Left lung (tissue), 10 donors: ENCODE data around the gene VWA5B2. TPM values are rescaled to one million over a fixed set of nuclear protein-coding genes. Genes with fewer than 3 reads are reported as not detected.

Experiments used
- ATAC-seq: fragments of 200-7000 bp; cut with Tn5 transposase; one replicate; pipeline ENCODE4 v1.9.1; 2020; ENCODE audit warnings: moderate library complexity
- DNase-seq, 4 donors: peaks; one replicate each; pipeline ENCODE4 v3.0.0-alpha.2; 2013 to 2020
- H3K27ac ChIP-seq, 2 donors: fragments of 200-600 bp; sonication (generic) in 1 of 2; one replicate each; pipeline versions ENCODE4 v1.5.0 to v1.8.0; 2020 to 2021
- H3K27me3 ChIP-seq, 2 donors: fragments of 200-600 bp; sonication (generic) in 1 of 2; one replicate each; pipeline versions ENCODE4 v1.5.0 to v1.8.0; 2020 to 2021
- H3K36me3 ChIP-seq, 2 donors: fragments of 200-600 bp; sonication (generic) in 1 of 2; one replicate each; pipeline versions ENCODE4 v1.5.0 to v1.8.0; 2020 to 2021
- H3K4me1 ChIP-seq, 2 donors: fragments of 200-600 bp; one replicate each; pipeline ENCODE4 v1.8.0; 2021
- H3K4me3 ChIP-seq, 2 donors: fragments of 200-600 bp; sonication (generic) in 1 of 2; one replicate each; pipeline versions ENCODE4 v1.5.0 to v1.8.0; 2020 to 2021; ENCODE audit warnings: mild to moderate bottlenecking in 1 of 2
- H3K9me3 ChIP-seq, 2 donors: fragments of 200-600 bp; sonication (generic) in 1 of 2; one replicate each; pipeline versions ENCODE4 v1.5.0 to v1.8.0; 2020 to 2021
- CTCF ChIP-seq, 2 donors: fragments of 200-600 bp; sonication (generic) in 1 of 2; IDR thresholded peaks; one replicate each; pipeline versions ENCODE4 v1.5.0 to v1.8.0; 2021; ENCODE audit warnings: antibody characterized with exemption in 2 of 2
- intact Hi-C, 2 donors: fragments of 100-400 bp; cut with DNase I; formaldehyde crosslinking; loops; one replicate each; pipeline versions ENCODE4 v1.11.2 to v1.14.2; 2022
- polyA plus RNA-seq, 6 donors: library from polyadenylated mRNA; unstranded; fragments of 120-200 nt; gene quantifications; one replicate each; pipeline ENCODE4 v1.2.1, GENCODE V29; 2013; ENCODE audit not compliant: insufficient read length in 6 of 6
- total RNA-seq, 2 donors: library from RNA; stranded (reverse); fragmentation: NEBNext Ultra II Directional; extraction: Animal tissue kit (Norgen Biotek cat#: 25700); gene quantifications; one replicate each; pipeline ENCODE4 v1.2.1, GENCODE V29; 2021
- donor health status: DM: no; HTN: yes; CAD: no.
- donor health status: DM: no; HTN: no; CAD: no.

Gene VWA5B2
- total and polyA plus RNA-seq, 8 donors = 0.31 to 2.4 (median 1.4) TPM; not detected in 1

DNA sequence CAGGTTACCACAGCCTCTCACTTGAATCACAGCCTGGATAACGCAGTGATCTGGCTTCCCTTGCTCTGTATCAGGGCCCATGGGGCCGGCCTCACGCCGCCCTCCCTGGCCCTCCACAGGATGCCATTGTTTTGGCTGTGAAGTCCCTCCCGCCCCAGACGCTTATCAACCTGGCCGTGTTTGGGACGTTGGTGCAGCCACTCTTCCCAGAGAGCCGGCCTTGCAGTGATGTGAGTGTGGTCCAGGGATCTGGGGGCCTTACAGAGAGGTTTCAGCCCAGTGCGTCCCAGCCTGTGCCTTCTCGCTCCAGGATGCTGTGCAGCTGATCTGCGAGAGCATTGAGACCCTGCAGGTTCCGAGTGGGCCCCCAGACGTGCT lies 6.6 kb downstream of the VWA5B2 start:
- no peak for DNase-seq

GRCh38 chr3:184236636-184237035 lies 7.3 kb downstream of the VWA5B2 start:
- no peak for TF ChIP-seq CTCF (IDR thresholded peaks at IDR 0.05)
- Histone ChIP-seq H3K36me3 (no peaks in the 10 kb centered on the region), H3K4me1 (no peaks in the 10 kb centered on the region), H3K9me3 (no peaks in the 10 kb centered on the region), H3K4me3 (no peak overlapping the region), H3K27me3 (peaks cover 8 to 50% of the 10 kb centered on the region in 2 donors), H3K27ac (no peak overlapping the region)
- DNase-seq (no peak), ATAC-seq (no peak)
- intact Hi-C loops = loop anchor here in 1 of 2 donors (10.0 kb wide), 1 partner anchor 92 kb away; no protein-coding TSS in a partner anchor

More for the DNA sequence above, 6.6 kb downstream of the VWA5B2 start:
- TF ChIP-seq CTCF (IDR thresholded peaks at IDR 0.05) = no peak
- Histone ChIP-seq H3K27ac (no peak overlapping the region), H3K36me3 (no peaks in the 10 kb centered on the region), H3K27me3 (peaks cover 14 to 56% of the 10 kb centered on the region in 2 donors), H3K9me3 (no peaks in the 10 kb centered on the region), H3K4me3 (no peak overlapping the region), H3K4me1 (peaks cover 0 to 1% of the 10 kb centered on the region in 2 donors)
- no peak for ATAC-seq
- intact Hi-C loops = loop anchor here in 1 of 2 donors (10.0 kb wide), 1 partner anchor 91 kb away; no protein-coding TSS in a partner anchor

DNA sequence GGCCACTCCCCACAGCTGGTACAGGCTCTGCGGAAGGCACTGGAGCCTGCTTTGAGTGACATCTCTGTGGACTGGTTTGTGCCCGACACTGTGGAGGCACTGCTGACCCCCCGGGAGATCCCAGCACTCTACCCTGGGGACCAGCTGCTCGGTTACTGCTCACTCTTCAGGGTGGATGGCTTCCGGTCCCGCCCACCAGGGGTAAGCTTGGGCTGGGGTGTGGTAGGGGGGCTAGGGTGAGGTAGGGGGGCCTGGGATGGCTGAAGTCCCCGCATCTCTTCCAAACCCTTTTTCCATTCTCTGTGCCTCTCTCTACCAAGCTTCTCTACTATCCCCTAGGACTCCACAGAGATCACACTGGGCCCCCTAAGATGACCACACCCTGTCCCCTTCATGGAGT lies 7.8 kb downstream of the VWA5B2 start:
- intact Hi-C loops = loop anchor here in 1 of 2 donors (10.0 kb wide), 1 partner anchor 92 kb away; no protein-coding TSS in a partner anchor
- Histone ChIP-seq H3K4me3 (no peak overlapping the region), H3K27me3 (peaks cover 2 to 44% of the 10 kb centered on the region in 2 donors)

DNA sequence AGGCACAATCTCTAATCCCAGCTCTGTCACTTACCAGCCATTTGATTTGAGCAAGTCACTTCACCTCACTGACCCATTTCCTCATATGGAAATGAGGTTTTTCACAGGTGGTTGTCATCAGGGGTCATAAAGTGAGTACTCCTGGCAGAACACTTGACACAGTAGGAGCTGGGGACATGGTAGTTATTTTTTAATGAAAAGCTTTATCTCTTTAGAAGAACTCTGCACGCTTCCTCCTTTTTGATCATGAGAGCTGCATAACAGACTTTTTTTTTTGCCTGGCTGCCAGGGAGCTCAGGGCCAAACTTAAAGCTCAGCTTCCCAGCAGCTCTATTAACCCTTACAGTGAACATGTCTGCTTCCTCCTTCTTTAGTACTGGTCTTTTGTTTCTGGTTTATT lies 8.4 kb downstream of the VWA5B2 start:
- no peaks in the 10 kb centered on the region for H3K9me3 ChIP-seq

More for the DNA sequence above, 7.8 kb downstream of the VWA5B2 start:
- no peak for TF ChIP-seq CTCF (IDR thresholded peaks at IDR 0.05)
- peaks cover 0 to 5% of the 10 kb centered on the region in 2 donors for H3K36me3 ChIP-seq
- H3K4me1 ChIP-seq = peaks cover 0 to 5% of the 10 kb centered on the region in 2 donors
- DNase-seq = no peak
- no peaks in the 10 kb centered on the region for H3K9me3 ChIP-seq
- no peak for ATAC-seq
- no peak overlapping the region for H3K27ac ChIP-seq

More for the DNA sequence above, 8.4 kb downstream of the VWA5B2 start:
- H3K4me1 ChIP-seq = peaks cover 0 to 7% of the 10 kb centered on the region in 2 donors
- peaks cover 0 to 38% of the 10 kb centered on the region in 2 donors for H3K27me3 ChIP-seq
- ATAC-seq (no peak), DNase-seq (no peak)
- no peak for TF ChIP-seq CTCF (IDR thresholded peaks at IDR 0.05)
- H3K36me3 ChIP-seq = peaks cover 0 to 11% of the 10 kb centered on the region in 2 donors
- intact Hi-C loops = loop anchor here in 1 of 2 donors (10.0 kb wide), 1 partner anchor 93 kb away; no protein-coding TSS in a partner anchor
- H3K27ac ChIP-seq = no peak overlapping the region
- no peak overlapping the region for H3K4me3 ChIP-seq
